ENCODE results near the gene MLX.
"Not testable (repeated sequence)": the region's sequence is repeated elsewhere in the genome, so short reads cannot be mapped to it uniquely, and the experiment has no call there.

MLX gene

DNA sequence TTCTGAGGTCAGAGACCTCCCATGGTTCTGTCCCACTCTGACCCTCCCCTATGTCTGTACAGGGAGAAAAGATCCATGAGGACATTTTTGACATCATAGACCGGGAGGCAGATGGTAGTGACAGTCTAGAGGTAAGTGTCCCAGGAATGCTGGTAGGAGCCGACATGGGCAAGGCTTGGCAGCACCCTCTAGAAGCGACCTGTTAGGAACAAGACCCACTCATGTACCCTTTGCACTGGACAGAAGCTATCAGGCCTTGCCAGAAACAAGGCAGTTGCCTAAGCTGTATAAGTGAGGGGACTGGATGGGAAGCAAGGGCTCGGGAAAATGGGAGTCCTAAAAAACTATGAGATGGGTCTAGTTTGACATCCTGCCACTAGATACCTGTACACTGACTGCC lies 45.1 kb downstream of the MLX start:
- peaks cover 0 to 27% (median 19%) of the 10 kb centered on the region in 4 donors for H3K4me1 ChIP-seq
- peaks cover 26 to 46% (median 37%) of the 10 kb centered on the region in 3 donors for H3K36me3 ChIP-seq
- H3K4me3 ChIP-seq = no peak overlapping the region
- H3K27ac ChIP-seq = no peak overlapping the region
- TF ChIP-seq, protein P1, sequence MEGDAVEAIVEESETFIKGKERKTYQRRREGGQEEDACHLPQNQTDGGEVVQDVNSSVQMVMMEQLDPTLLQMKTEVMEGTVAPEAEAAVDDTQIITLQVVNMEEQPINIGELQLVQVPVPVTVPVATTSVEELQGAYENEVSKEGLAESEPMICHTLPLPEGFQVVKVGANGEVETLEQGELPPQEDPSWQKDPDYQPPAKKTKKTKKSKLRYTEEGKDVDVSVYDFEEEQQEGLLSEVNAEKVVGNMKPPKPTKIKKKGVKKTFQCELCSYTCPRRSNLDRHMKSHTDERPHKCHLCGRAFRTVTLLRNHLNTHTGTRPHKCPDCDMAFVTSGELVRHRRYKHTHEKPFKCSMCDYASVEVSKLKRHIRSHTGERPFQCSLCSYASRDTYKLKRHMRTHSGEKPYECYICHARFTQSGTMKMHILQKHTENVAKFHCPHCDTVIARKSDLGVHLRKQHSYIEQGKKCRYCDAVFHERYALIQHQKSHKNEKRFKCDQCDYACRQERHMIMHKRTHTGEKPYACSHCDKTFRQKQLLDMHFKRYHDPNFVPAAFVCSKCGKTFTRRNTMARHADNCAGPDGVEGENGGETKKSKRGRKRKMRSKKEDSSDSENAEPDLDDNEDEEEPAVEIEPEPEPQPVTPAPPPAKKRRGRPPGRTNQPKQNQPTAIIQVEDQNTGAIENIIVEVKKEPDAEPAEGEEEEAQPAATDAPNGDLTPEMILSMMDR (IDR thresholded peaks at IDR 0.05) = no peak
- H3K9me3 ChIP-seq = no peaks in the 10 kb centered on the region
- intact Hi-C loops (cut with DNase I; ENCODE audit: low total_unique reads) = no loop called here
- no peaks in the 10 kb centered on the region for H3K27me3 ChIP-seq
- DNase-seq = no peak

DNA sequence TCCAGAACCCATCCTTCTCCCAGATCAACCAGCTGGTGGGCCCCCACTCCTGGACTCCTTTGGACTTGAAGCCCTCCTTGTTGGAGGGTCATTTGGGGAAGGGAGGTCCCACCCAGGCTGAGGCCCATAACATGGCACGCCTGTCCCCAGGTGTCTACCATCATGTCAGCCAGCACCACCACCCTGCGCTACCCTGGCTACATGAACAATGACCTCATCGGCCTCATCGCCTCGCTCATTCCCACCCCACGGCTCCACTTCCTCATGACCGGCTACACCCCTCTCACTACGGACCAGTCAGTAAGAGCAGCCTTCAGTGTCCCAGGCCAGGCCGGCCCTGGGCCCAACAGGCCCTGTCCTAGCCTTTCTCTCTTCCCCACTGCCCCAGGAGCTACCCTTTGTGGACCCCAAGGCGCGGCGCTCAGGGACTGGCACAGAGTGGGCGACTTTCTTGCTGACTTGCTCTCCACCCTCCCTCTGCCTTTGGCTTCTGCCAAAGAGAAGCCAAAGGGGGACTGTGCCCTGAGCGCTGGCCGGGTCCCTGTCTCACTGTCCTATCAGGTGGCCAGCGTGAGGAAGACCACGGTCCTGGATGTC lies 46.9 kb downstream of the MLX start:
- no peak for DNase-seq

DNA sequence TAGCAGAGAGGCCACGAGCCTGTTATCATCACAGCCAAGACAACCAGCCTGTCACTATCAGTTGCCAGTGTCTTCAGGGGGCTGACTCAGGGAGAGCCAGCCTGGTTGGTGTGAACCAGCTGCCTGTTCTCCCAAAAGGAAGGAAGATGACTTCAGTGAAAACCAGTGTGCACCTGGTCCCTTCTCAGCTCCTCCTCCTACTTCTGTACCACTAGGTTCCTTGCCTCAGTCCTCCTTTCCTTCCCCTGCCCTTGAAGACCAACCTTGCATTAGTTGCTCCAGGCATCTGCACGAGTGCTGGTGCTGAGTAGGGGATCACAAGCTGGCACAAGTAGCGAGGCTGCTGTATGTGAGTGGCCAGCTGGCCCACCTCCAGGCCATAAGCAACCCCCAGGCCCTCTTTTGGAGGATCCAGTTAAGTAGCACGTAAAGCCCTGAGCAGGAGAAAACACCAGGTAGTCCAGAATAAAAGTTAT lies 51.1 kb downstream of the MLX start:
- TF ChIP-seq, protein P1 (IDR thresholded peaks at IDR 0.05) = no peak
- DNase-seq = no peak
- peak overlapping the region in 1 of 2 donors; percentile 14 for H3K27ac ChIP-seq
- H3K36me3 ChIP-seq = peaks cover 23 to 32% (median 30%) of the 10 kb centered on the region in 3 donors
- peaks cover 0 to 13% (median 9%) of the 10 kb centered on the region in 4 donors for H3K4me1 ChIP-seq
- H3K4me3 ChIP-seq = no peak overlapping the region
- H3K9me3 ChIP-seq = no peaks in the 10 kb centered on the region
- intact Hi-C loops (cut with DNase I; ENCODE audit: low total_unique reads) = no loop called here
- no peaks in the 10 kb centered on the region for H3K27me3 ChIP-seq

More for the DNA sequence above, 46.9 kb downstream of the MLX start:
- H3K9me3 ChIP-seq = no peaks in the 10 kb centered on the region
- H3K4me1 ChIP-seq = peaks cover 0 to 22% (median 13%) of the 10 kb centered on the region in 4 donors
- no peak overlapping the region for H3K4me3 ChIP-seq
- TF ChIP-seq, protein P1 (IDR thresholded peaks at IDR 0.05) = no peak
- H3K27ac ChIP-seq = no peak overlapping the region
- H3K36me3 ChIP-seq = peaks cover 26 to 46% (median 37%) of the 10 kb centered on the region in 3 donors
- no peaks in the 10 kb centered on the region for H3K27me3 ChIP-seq
- intact Hi-C loops (cut with DNase I; ENCODE audit: low total_unique reads) = no loop called here

DNA sequence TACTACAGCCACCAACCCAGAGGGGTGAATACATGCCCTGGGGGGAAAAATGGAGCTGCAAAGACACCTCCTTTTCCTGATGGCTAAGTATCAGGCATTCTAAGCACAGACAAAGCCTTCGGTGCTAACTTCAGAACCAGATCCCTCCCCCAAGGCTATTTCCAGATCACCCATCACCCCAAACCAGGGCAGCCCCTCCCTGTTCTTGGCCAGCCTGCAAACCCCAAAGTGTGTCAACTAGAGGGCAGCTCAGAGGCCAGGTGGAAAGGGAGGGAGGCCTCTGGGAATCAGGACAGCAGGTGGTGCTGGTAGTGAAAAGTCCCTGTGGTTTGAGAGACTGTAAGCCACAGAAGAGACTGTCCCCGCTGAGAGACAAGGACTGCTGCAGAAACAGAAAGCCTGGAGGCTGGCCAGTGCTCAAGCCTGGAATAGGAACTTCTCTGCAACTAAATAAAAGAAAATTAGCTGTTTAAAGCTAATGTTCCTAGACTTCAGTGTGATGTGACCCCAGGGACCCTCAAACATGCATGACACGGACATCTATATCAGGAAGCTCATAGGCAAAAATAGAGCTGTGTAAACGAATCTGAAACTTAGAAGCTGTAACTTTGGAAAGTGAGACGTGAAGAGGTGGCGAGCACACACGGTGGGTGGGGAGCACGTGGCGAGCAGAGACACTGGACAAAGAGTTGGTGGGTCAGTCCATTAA lies 51.7 kb downstream of the MLX start:
- Histone ChIP-seq H3K9me3 (no peaks in the 10 kb centered on the region), H3K27me3 (no peaks in the 10 kb centered on the region), H3K4me1 (peaks cover 0 to 13% (median 9%) of the 10 kb centered on the region in 4 donors), H3K36me3 (peaks cover 17 to 26% (median 24%) of the 10 kb centered on the region in 3 donors), H3K27ac (peak overlapping the region in 1 of 2 donors; percentile 14), H3K4me3 (no peak overlapping the region)
- intact Hi-C loops (cut with DNase I; ENCODE audit: low total_unique reads) = no loop called here
- TF ChIP-seq, protein P1 (IDR thresholded peaks at IDR 0.05) = no peak
- DNase-seq = peak in 1 of 2 donors; percentile 66

DNA sequence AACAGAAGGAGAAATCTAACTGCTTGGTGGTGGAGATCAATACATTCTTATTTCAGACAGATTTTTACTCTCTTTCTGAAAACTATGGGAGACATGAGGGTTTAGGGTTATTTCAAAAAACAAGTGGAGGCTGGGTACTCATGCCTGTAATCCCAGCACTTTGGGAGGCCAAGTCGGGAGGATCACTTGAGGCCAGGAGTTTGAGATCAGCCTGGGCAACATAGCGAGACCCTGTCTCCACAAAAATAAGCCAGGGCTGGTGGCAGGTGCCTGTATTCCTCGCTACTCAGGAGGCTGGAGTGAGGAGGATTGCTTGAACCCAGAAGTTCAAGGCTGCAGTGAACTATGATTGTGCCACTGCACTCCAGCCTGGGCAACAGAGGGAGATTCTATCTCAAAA lies 55.1 kb downstream of the MLX start:
- H3K27me3 ChIP-seq; DNase-seq; H3K36me3 ChIP-seq; H3K9me3 ChIP-seq; H3K27ac ChIP-seq; H3K4me3 ChIP-seq; intact Hi-C loops (cut with DNase I; ENCODE audit: low total_unique reads): not testable (repeated sequence)
- peaks cover 0 to 13% (median 9%) of the 10 kb centered on the region in 4 donors for H3K4me1 ChIP-seq

All from tibial artery (tissue), 4 donors.